HL-60 (cell line): ENCODE data around the gene STAC2.
"Not testable (repeated sequence)": the region's sequence is repeated elsewhere in the genome, so short reads cannot be mapped to it uniquely, and the experiment has no call there.

Experiments used
- DNase-seq, 2 experiments: peaks; one replicate each; pipeline ENCODE4 v3.0.0-alpha.2; 2010 to 2020; ENCODE audit warnings: low read depth in 1 of 2, low spot score in 1 of 2
- H3K27ac ChIP-seq: fragments of 250-450 bp; sonication (Bioruptor Pico); replicated peaks from 2 replicates; pipeline ENCODE4 v1.5.1; 2020; ENCODE audit warnings: mild to moderate bottlenecking, moderate library complexity
- H3K27me3 ChIP-seq: fragments of 250-450 bp; sonication (Bioruptor Pico); 2 replicates; pipeline ENCODE4 v1.5.1; 2021; ENCODE audit warnings: mild to moderate bottlenecking, moderate library complexity; ENCODE audit not compliant: insufficient read depth, poor library complexity, severe bottlenecking
- H3K4me3 ChIP-seq: replicated peaks from 2 replicates; pipeline ENCODE4 v1.5.1; 2011; ENCODE audit warnings: mild to moderate bottlenecking, control low read depth, low read length; ENCODE audit not compliant: insufficient read depth
- GABPA ChIP-seq: IDR thresholded peaks from 2 replicates; pipeline ENCODE4 v1.6.1; 2012; ENCODE audit warnings: low read depth
- POLR2AphosphoS5 ChIP-seq: IDR thresholded peaks from 2 replicates; pipeline ENCODE4 v1.6.1; 2012; ENCODE audit warnings: low read depth
- SPI1 ChIP-seq: IDR thresholded peaks from 2 replicates; pipeline ENCODE4 v1.6.1; 2012; ENCODE audit warnings: low read depth, mild to moderate bottlenecking, borderline replicate concordance
- TF ChIP-seq, protein P1 (sequence below): IDR thresholded peaks from one replicate; pipeline ENCODE4 v1.5.1; 2011; ENCODE audit warnings: low read length, control low read depth, inconsistent platforms; ENCODE audit not compliant: insufficient read depth
- TF ChIP-seq, protein P2 (sequence below): IDR thresholded peaks from 2 replicates; pipeline ENCODE4 v1.6.1; 2012; ENCODE audit warnings: low read depth; ENCODE audit not compliant: insufficient replicate concordance

STAC2 gene

DNA sequence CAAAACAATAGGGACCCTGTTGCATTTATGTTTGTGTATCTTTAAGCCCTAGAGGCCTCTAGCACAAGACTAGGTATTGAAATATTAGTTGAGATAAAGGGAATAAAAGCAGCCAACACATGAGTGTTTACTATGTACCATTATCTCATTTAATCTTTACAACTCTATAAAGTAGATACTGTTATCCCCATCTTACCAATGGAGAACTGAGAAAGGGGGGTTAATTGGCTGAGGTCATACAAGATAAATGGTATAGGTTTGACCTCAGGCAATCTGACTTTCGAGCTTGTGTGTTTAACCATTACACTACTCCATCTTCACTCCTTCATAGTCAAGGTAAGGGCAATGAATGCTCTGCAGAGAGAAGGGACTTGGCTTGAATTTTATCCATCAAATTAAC, 26.3 kb upstream of the STAC2 start:
- DNase-seq = no peak
- no peak overlapping the region for H3K4me3 ChIP-seq
- no peak for TF ChIP-seq SPI1
- TF ChIP-seq POLR2AphosphoS5 = no peak
- TF ChIP-seq, protein P1, sequence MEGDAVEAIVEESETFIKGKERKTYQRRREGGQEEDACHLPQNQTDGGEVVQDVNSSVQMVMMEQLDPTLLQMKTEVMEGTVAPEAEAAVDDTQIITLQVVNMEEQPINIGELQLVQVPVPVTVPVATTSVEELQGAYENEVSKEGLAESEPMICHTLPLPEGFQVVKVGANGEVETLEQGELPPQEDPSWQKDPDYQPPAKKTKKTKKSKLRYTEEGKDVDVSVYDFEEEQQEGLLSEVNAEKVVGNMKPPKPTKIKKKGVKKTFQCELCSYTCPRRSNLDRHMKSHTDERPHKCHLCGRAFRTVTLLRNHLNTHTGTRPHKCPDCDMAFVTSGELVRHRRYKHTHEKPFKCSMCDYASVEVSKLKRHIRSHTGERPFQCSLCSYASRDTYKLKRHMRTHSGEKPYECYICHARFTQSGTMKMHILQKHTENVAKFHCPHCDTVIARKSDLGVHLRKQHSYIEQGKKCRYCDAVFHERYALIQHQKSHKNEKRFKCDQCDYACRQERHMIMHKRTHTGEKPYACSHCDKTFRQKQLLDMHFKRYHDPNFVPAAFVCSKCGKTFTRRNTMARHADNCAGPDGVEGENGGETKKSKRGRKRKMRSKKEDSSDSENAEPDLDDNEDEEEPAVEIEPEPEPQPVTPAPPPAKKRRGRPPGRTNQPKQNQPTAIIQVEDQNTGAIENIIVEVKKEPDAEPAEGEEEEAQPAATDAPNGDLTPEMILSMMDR = no peak
- TF ChIP-seq, protein P2, sequence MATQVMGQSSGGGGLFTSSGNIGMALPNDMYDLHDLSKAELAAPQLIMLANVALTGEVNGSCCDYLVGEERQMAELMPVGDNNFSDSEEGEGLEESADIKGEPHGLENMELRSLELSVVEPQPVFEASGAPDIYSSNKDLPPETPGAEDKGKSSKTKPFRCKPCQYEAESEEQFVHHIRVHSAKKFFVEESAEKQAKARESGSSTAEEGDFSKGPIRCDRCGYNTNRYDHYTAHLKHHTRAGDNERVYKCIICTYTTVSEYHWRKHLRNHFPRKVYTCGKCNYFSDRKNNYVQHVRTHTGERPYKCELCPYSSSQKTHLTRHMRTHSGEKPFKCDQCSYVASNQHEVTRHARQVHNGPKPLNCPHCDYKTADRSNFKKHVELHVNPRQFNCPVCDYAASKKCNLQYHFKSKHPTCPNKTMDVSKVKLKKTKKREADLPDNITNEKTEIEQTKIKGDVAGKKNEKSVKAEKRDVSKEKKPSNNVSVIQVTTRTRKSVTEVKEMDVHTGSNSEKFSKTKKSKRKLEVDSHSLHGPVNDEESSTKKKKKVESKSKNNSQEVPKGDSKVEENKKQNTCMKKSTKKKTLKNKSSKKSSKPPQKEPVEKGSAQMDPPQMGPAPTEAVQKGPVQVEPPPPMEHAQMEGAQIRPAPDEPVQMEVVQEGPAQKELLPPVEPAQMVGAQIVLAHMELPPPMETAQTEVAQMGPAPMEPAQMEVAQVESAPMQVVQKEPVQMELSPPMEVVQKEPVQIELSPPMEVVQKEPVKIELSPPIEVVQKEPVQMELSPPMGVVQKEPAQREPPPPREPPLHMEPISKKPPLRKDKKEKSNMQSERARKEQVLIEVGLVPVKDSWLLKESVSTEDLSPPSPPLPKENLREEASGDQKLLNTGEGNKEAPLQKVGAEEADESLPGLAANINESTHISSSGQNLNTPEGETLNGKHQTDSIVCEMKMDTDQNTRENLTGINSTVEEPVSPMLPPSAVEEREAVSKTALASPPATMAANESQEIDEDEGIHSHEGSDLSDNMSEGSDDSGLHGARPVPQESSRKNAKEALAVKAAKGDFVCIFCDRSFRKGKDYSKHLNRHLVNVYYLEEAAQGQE = no peak
- no peak for TF ChIP-seq GABPA

DNA sequence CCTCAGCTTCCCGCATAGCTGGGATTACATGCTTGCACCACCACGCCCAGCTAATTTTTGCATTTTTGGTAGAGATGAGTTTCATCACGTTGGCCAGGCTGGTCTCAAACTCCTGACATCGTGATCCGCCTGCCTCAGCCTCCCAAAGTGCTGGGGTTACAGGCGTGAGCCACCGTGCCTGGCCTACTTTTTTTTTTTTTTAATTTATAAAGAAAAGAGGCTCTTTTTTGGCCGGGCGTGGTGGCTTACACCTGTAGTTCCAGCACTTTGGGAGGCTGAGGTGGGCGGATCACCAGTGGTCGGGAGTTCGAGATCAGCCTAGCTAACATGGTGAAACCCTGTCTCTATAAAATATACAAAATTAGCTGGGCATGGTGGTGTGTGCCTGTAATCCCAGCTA, 24.3 kb upstream of the STAC2 start:
- H3K27ac ChIP-seq, H3K27me3 ChIP-seq, H3K4me3 ChIP-seq, DNase-seq: not testable (repeated sequence)

More for the DNA sequence above, 26.3 kb upstream of the STAC2 start:
- Histone ChIP-seq H3K27me3 (no peaks in the 10 kb centered on the region), H3K27ac (no peak overlapping the region)

DNA sequence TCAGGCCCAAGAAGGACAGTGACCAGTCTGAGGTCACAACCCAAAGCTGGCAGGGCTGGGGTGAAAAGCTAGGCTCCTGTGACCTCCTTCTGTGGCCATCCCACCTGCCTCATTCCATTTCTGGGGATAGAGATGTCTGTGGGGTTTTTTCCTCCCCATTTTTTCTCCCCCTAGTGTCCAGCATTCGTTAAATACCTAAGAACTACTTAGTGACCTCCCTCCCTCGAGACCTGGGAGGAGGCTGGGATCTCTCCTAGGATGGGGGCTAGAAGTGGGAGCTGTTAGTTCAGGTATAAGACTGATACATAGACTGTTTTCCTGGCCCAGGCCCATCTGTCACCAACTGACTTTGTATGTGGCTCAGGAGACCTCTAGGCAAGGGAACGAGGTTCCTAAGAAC, 20.5 kb upstream of the STAC2 start:
- TF ChIP-seq, protein P1 = no peak
- no peak for TF ChIP-seq POLR2AphosphoS5
- TF ChIP-seq SPI1 = no peak
- TF ChIP-seq, protein P2 = no peak
- no peak for DNase-seq
- Histone ChIP-seq H3K4me3 (no peak overlapping the region), H3K27me3 (no peaks in the 10 kb centered on the region), H3K27ac (no peak overlapping the region)

DNA sequence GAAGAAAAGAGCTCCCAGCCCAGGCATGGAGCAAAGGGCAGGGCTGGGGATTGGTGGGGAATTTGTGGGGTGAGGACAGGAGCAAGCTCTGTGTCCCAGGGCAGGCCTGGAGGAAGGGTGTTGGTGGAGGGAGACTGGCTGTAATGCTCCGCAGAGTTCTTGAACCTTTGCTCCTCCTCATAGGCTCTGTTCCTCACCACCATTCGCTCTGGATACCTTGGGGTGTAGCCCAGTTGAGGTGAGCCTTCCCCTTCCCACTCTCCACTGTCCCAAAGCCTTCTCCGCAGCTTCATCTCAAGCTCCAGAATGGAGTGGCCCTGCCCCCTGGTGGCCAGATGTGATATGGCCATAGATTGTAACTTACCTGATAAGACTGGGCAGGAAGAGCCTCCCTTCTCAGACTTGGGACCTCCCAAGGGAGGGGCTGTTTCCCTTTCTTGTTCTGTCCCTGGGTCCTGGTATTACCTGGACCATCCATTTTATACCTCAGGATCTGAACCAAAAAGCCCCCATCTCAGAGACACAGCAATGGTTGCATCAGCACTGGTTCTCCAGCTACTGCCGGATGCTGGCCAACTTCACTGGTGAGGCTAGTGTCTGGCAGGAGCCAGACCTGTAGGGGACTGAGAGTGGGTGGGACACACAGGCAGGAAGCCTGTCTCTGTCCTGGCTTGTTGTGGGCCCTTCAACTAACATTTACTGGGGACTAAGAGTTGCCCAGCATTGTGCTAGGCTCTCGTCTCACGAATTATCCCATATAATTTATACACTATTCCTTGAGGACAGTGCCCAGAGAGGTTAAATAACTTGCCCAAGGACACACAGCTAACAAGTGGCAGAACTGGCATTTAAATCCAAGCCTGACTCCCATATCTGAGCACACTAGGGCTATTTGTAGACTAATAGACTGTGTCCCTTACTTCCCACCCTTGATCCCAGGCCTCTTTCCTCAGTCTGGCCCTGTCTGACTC, 19.1 kb upstream of the STAC2 start:
- H3K27me3 ChIP-seq = no peaks in the 10 kb centered on the region
- DNase-seq = peak in 1 of 2 experiments; percentile 85
- TF ChIP-seq, protein P2 = no peak
- TF ChIP-seq, protein P1 = peak; percentile 87
- no peak for TF ChIP-seq POLR2AphosphoS5
- no peak for TF ChIP-seq GABPA
- TF ChIP-seq SPI1 = no peak
- H3K4me3 ChIP-seq = no peak overlapping the region
- no peak overlapping the region for H3K27ac ChIP-seq
